ENCODE data around the gene DENND5A.

DENND5A gene
- 32.8 to 238 (median 129) reads per million in 9 experiments for total RNA-seq

DNA sequence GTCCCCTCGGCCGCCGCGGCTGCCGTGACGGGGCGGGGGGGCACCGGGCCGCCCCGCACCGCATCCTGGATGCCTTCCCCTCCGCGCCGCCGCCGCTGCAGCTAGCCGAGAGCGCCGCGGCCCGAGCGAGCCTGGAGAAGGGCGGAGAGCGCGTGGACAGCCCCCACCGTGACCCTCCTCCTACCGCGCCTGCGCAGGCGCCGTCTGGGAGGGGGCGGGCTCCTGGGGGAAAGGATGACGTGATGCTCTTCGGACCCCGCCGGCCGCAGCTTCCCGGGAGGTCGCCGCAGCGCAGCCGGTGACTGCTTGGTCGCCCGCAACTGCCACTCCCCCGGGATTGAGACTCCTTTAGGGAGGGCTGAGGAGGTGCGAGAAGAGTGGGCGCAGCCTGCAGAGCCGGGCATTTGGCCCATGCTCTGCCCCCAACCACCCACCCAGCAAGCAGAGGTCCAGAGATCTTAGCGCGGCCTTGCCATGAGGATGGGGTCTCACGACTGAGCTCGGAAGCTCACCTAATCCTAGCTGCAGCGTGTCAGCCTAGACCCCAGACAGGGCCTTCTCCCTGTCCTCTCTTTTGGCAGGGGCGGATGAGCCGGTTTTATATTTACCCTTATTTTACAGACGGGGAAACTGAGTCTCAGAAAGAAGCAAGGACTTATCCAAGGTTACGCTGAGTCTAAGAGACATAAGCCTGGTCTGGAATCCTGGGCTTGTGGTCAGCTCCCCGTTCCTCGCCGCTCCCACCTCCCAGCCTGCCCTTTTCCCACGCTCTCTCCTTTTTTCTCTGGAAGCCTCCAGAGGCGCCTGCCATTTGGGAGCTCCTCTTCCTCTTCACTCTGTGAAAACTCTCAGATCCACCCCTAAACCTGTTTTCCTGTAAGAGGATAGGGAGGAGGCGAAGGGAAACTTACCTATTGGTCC lies at the start of gene DENND5A:
DENND5A (minus strand) TSS at position 140 of the 921 bp plus-strand sequence. CDS start 281 bp downstream, outside the sequence.
- Mint-ChIP-seq H3K4me3 (peak within 1 kb of the TSS; percentile 92 to 96), H3K27ac (peak within 1 kb of the TSS; percentile 89 to 95), H3K4me1 (ENCODE audit: low read depth in 2 of 2) (peaks cover 20 to 24% of the 10 kb centered on the region in 2 donors), H3K27me3 (peaks cover 5 to 8% of the 10 kb centered on the region in 2 donors), H3K36me3 (ENCODE audit: insufficient read depth) (peaks cover 14% of the 10 kb centered on the region), H3K9me3 (no peaks in the 10 kb centered on the region)
- ATAC-seq (replicated peaks) (peak; percentile 64), DNase-seq (peak; percentile 15 to 23 (median 16))

DNA sequence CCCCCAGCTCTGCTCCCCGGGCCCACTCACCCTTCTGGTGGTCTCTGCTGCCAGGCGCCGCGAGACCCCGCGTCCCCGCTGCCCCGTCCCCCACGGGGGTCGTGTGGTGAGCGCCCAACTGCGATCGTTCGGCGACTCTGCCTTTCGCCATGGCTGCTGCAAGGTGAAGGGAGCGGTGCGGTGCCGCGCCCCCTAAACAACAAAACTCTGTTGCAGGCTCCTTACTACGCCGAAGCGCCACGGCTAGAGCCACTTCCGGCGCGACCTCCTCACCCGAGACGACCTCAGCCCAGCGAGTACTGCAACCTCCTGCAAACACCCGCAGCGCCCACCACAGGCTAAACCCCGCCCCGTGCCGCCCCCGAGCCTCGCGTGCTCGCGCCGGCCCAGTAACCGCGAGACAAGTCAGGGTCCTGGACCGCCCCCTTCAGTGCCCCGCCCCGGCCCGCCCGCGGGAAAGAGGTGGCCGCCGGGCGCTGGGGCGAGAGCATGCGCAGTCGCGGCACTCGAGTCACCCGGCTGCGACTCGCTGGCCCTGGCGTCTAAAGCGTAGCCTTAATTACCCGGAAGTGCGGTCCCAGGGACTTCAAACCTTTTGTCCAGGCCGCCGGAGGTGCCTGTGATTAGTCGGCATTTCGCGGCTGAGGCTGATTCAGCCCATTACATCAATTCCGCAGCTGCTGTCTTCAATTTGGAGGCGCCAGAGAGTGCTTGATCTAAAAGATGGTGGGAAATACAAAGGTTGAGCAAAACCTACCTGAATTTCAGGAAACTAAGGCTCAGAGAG lies 49.3 kb upstream of the DENND5A start, which contains the start of gene TMEM41B:
TMEM41B (minus strand) TSS at position 303 of the 787 bp plus-strand sequence; CDS start at position 151, 152 bp downstream.
- Mint-ChIP-seq H3K27ac (peak within 1 kb of the TSS; percentile 99 to 100), H3K36me3 (ENCODE audit: insufficient read depth) (peaks cover 16% of the 10 kb centered on the region), H3K4me3 (peak within 1 kb of the TSS; percentile 100), H3K27me3 (peaks cover 16 to 27% of the 10 kb centered on the region in 2 donors), H3K4me1 (ENCODE audit: low read depth in 2 of 2) (peaks cover 24 to 34% of the 10 kb centered on the region in 2 donors), H3K9me3 (no peaks in the 10 kb centered on the region)
- peak; percentile 92 for ATAC-seq (replicated peaks)
- DNase-seq = peak; percentile 99 to 100 (median 100)

DNA sequence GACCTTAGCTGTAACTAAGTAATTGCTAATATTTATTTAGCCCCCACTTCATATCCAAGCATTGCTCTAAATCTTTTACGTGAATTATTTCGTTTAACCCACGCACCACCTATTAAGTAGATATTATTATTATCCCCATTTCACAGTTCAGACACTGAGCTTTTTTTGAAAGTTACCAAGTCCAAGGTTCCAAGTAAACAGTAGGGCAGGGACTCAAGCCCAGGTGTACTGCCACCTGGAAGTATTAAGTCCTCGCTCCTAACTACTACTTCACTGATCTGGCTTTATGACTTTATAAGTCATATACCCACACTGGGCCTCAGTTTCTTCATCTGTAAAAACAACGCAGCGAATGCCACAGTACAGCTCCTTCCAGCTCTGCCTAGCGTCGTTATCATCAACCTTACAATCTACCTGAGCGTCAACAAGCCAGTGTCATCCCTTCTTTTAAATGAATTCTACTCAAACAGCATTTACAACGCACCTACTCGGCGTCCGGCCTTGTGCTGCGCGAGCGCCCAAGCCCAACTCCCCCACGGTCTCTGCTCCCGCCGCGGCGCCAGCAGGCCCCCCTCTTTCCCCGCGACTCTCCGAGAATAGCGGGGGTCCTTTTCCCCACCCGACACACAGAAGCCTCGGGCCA lies 48.6 kb upstream of the DENND5A start:
- H3K27ac Mint-ChIP-seq = peak overlapping the region; percentile 99 to 100
- peak in 1 of 3 experiments; percentile 9 for DNase-seq
- H3K4me1 Mint-ChIP-seq (ENCODE audit: low read depth in 2 of 2) = peaks cover 24 to 38% of the 10 kb centered on the region in 2 donors
- peak; percentile 6 for ATAC-seq (replicated peaks)
- H3K36me3 Mint-ChIP-seq (ENCODE audit: insufficient read depth) = peaks cover 16% of the 10 kb centered on the region
- H3K27me3 Mint-ChIP-seq = peaks cover 15 to 20% of the 10 kb centered on the region in 2 donors
- H3K9me3 Mint-ChIP-seq = no peaks in the 10 kb centered on the region
- peak overlapping the region; percentile 100 for H3K4me3 Mint-ChIP-seq

DNA sequence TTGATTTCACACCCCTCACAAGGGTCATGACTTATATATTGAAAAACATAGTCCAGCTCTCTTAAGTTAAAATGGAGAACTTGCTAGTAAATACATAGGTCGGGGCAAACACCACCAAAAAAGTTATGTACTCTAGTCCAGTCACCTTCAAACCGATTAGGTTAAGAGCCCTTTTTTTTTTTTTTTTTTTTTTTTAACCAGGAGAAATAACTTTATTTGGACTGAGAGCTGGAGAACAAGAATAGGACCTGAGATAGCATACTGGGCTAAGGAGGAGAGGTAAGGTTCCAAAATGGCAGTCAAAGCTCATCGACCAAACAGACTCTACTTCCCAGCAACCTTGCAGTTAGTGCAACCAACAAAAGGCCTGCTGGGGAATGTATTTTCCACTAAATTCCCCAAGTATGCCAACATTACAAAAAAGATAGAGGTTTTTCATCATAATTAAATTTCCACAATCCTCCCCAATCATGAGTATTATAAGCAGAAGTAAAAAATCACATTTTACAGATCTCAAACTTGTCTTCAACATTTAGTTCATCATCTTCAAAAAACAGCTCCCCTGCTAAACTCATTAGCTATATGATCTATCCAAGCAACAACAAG lies 45.4 kb upstream of the DENND5A start:
- H3K4me1 Mint-ChIP-seq (ENCODE audit: low read depth in 2 of 2) = peaks cover 32 to 50% of the 10 kb centered on the region in 2 donors
- no peaks in the 10 kb centered on the region for H3K27me3 Mint-ChIP-seq
- DNase-seq (no peak), ATAC-seq (replicated peaks) (no peak)
- H3K36me3 Mint-ChIP-seq (ENCODE audit: insufficient read depth) = peaks cover 13% of the 10 kb centered on the region
- H3K9me3 Mint-ChIP-seq = no peaks in the 10 kb centered on the region
- H3K27ac Mint-ChIP-seq = peak overlapping the region in 1 of 2 donors; percentile 49
- peak overlapping the region in 1 of 2 donors; percentile 16 for H3K4me3 Mint-ChIP-seq

DNA sequence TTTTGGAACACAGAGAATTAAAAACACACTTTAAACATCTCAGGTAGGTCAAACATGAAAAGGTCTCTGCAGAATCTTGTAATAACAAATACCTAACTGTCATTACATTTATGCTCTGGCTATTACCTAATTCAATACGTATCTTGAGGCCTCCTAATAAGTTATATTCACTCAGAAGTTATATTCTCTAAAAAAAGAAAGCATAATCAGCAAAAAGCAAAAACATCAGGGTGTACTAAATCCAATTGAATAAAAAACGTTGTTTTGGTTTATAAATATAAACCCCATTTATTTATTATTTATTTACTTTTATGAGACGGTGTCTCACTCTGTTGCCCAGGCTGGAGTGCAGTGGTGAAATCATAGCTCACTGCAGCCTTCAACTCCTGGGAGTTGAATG lies 39.0 kb upstream of the DENND5A start:
- H3K27ac Mint-ChIP-seq = no peak overlapping the region
- H3K27me3 Mint-ChIP-seq = no peaks in the 10 kb centered on the region
- H3K36me3 Mint-ChIP-seq (ENCODE audit: insufficient read depth) = no peaks in the 10 kb centered on the region
- ATAC-seq (replicated peaks) (no peak), DNase-seq (no peak)
- no peaks in the 10 kb centered on the region for H3K9me3 Mint-ChIP-seq
- H3K4me3 Mint-ChIP-seq = no peak overlapping the region
- H3K4me1 Mint-ChIP-seq (ENCODE audit: low read depth in 2 of 2) = peaks cover 11 to 22% of the 10 kb centered on the region in 2 donors

DNA sequence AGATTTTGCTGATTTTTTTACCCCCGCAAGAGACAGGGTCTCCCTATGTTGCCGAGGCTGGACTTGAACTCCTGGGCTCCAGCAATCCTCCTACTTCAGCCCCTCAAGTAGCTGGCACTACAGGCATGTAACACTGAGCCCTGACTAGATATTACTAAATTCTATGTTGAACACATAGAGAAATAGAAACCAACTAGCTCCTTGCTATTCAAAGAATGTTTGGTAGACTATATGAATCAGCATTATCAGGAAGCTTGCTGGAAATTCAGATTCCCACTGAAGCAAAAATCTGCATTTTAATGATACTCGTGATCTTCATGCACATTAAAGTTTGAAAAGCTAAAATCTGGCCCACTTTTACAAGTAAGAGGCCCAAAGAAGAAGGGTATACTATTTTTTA lies 37.3 kb upstream of the DENND5A start:
- Mint-ChIP-seq H3K4me1 (ENCODE audit: low read depth in 2 of 2) (peaks cover 7 to 15% of the 10 kb centered on the region in 2 donors), H3K36me3 (ENCODE audit: insufficient read depth) (peaks cover 15% of the 10 kb centered on the region), H3K27ac (no peak overlapping the region), H3K4me3 (no peak overlapping the region), H3K9me3 (no peaks in the 10 kb centered on the region), H3K27me3 (no peaks in the 10 kb centered on the region)
- DNase-seq (no peak), ATAC-seq (replicated peaks) (no peak)

DNA sequence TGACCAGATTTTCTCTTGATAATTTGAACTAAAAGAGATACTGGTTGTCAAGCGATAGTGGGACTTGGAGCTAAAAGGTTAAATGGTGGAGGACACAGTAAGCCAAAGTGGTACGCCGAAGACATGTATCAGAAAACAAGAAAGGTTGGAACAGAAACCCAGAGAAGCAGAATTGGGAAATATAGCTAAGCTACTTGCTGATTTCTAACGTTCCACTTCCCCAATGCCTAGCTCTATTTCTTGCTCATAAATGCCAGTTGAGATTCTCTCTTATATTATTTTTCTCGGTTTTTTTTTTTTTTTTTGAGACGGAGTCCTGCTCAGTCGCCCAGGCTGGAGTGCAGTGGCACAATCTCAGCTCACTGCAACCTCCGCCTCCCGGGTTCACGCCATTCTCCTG lies 36.6 kb upstream of the DENND5A start:
- Mint-ChIP-seq H3K4me3 (no peak overlapping the region), H3K4me1 (ENCODE audit: low read depth in 2 of 2) (peaks cover 3 to 11% of the 10 kb centered on the region in 2 donors), H3K9me3 (no peaks in the 10 kb centered on the region), H3K27ac (no peak overlapping the region), H3K36me3 (ENCODE audit: insufficient read depth) (peaks cover 15% of the 10 kb centered on the region), H3K27me3 (no peaks in the 10 kb centered on the region)
- ATAC-seq (replicated peaks) (no peak), DNase-seq (no peak)

DNA sequence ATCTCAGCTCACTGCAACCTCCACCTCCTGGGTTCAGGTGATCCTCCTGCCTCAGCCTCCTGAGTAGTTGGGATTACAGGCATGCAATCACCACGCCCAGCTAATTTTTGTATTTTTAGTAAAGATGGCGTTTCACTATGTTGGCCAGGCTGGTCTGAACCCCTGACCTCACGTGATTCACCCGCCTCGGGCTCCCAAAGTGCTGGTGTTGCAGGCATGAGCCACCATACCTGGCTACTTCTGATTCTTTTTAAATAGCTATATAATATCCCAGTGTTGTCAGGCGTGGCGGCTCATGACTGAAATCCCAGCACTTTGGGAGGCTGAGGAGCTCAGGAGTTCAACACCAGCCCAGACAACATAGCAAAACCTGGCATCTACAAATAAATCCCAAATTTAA lies 28.5 kb upstream of the DENND5A start:
- peaks cover 24% of the 10 kb centered on the region for H3K36me3 Mint-ChIP-seq (ENCODE audit: insufficient read depth)
- H3K4me3 Mint-ChIP-seq = no peak overlapping the region
- no peak for DNase-seq
- ATAC-seq (replicated peaks) = no peak
- H3K9me3 Mint-ChIP-seq = no peaks in the 10 kb centered on the region
- H3K27me3 Mint-ChIP-seq = no peaks in the 10 kb centered on the region
- H3K27ac Mint-ChIP-seq = no peak overlapping the region
- no peaks in the 10 kb centered on the region for H3K4me1 Mint-ChIP-seq (ENCODE audit: low read depth in 2 of 2)

DNA sequence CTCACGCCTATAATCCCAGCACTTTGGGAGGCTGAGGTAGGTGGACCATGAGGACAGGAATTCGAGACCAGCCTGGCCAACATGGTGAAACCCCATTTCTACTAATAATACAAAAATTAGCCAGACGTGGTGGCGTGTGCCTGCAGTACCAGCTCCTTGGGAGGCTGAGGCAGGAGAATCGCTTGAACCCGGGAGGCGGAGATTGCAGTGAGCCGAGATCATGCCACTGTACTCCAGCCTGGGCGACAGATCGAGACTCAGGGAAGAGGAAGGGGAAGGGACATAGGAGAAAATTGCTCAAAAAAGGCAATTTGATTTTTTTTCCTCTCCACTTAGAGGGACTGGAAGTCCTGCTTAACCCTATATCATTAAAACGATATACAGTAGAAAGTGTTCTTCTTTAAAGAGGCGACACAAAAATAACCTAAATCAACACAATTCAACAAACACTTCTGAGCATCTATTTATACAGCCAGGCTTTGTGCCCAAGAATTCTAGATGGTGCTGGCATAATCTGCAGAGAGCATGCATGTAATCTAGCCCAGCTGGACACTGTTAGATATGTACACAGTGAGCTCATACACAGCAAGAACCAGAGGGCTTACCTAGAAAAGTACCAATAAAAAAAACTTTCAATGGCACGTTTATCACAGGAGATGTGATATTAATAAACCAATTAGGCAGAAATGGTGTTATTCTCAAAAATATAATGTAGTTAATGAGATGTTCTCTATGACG lies 20.9 kb upstream of the DENND5A start:
- H3K9me3 Mint-ChIP-seq = no peaks in the 10 kb centered on the region
- H3K4me3 Mint-ChIP-seq = no peak overlapping the region
- no peak for DNase-seq
- H3K27ac Mint-ChIP-seq = no peak overlapping the region
- no peaks in the 10 kb centered on the region for H3K27me3 Mint-ChIP-seq
- peaks cover 36% of the 10 kb centered on the region for H3K36me3 Mint-ChIP-seq (ENCODE audit: insufficient read depth)
- no peak for ATAC-seq (replicated peaks)
- H3K4me1 Mint-ChIP-seq (ENCODE audit: low read depth in 2 of 2) = peaks cover 0 to under 1% of the 10 kb centered on the region in 2 donors

DNA sequence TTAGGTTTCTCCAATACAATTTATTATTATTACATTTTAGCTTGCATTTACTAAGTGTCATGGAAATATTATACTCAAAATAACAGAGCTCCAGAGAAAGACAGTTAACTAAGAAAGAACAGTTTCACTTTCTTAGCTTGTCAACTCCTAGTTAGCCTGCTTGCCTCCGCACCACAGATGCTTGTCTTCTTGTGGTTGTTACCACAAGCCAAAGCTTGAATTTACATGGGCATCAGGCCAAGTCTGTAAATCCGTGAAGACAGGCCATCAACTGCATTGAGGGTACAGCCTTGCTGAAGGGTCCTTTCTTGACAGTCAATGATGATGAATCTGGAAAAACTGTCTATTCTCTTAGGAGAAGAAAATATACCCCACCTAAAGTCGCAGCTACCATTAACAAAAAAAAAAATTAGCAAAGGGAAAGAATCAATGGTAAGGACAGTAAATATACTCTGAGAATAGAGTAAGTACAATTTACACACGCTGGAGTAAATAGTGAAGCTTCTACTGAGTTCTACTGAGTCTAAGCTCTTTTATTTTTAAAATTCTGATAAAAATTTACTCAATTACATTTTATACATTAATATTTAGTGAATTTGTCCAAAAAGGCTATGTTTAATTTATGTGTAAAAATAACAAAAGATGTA lies 15.6 kb upstream of the DENND5A start:
- DNase-seq = peak; percentile 39 to 41 (median 39)
- Mint-ChIP-seq H3K27ac (peak overlapping the region; percentile 64 to 85), H3K4me1 (ENCODE audit: low read depth in 2 of 2) (peaks cover 4 to 15% of the 10 kb centered on the region in 2 donors), H3K36me3 (ENCODE audit: insufficient read depth) (peaks cover 33% of the 10 kb centered on the region), H3K4me3 (peak overlapping the region; percentile 60 to 63), H3K27me3 (no peaks in the 10 kb centered on the region), H3K9me3 (no peaks in the 10 kb centered on the region)
- ATAC-seq (replicated peaks) = peak; percentile 98

DNA sequence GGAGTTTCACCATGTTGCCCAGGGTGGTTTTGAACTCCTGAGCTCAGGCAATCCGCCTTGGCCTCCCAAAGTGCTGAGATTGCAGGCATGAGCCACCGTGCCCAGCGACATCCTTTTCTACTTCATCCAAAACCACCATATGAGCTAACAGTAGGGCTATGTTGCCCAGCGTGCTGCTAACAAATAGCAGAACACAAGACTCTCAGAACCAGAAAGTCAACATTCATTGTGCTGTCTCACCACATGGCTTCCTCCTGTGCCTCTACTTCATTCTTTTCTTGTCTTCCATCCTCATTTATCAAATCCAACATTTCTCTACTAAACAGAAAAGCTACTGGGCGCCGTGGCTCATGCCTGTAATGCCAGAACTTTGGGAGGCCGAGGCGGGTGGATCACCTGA lies 12.0 kb upstream of the DENND5A start:
- Mint-ChIP-seq H3K4me1 (ENCODE audit: low read depth in 2 of 2) (peaks cover 4 to 15% of the 10 kb centered on the region in 2 donors), H3K27ac (no peak overlapping the region), H3K9me3 (no peaks in the 10 kb centered on the region), H3K4me3 (no peak overlapping the region), H3K36me3 (ENCODE audit: insufficient read depth) (peaks cover 10% of the 10 kb centered on the region), H3K27me3 (no peaks in the 10 kb centered on the region)
- no peak for ATAC-seq (replicated peaks)
- DNase-seq = no peak

DNA sequence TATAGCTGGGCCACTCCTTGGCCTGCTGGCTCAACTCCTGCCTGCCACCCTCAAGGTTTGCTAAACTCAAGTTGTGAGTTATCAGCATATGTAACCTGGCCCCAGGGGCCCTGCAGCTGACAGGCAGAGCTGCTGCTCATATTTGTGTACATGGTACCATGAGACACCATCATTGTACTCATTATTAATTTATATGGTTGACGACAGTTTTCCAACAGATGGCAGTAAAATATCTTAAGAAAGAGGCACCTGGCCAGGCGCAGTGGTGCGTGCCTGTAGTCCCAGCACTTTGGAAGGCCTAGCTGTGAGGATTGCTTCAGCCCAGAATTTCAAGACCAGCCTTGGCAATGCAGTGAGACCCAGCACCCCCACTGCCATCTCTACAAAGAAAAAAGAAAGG lies 11.4 kb upstream of the DENND5A start:
- no peak overlapping the region for H3K4me3 Mint-ChIP-seq
- DNase-seq (no peak), ATAC-seq (replicated peaks) (no peak)
- H3K27me3 Mint-ChIP-seq = no peaks in the 10 kb centered on the region
- H3K27ac Mint-ChIP-seq = no peak overlapping the region
- H3K4me1 Mint-ChIP-seq (ENCODE audit: low read depth in 2 of 2) = peaks cover 4 to 15% of the 10 kb centered on the region in 2 donors
- H3K9me3 Mint-ChIP-seq = no peaks in the 10 kb centered on the region
- peaks cover 10% of the 10 kb centered on the region for H3K36me3 Mint-ChIP-seq (ENCODE audit: insufficient read depth)
